PC-9 (cell line): Measurements from ENCODE around the gene ASF1A. TPM values are rescaled to one million over a fixed set of nuclear protein-coding genes. Genes with fewer than 3 reads are reported as not detected.
A peak's percentile ranks its signal among the peaks of the same experiment; 100 is the strongest.

Experiments
- BruUV-seq: library from RNA; stranded (reverse); fragments of 400-500 nt; replicated peaks from 2 replicates; lab custom pipeline; 2021; lab: Mats Ljungman, UMichigan
- CTCF ChIA-PET: fragments of 300-600 bp; sonication (Branson Sonifier 250); formaldehyde crosslinking; loops from one replicate; lab custom pipeline; 2022; ENCODE audit warnings: antibody characterized with exemption; lab: Charles Lee
- POLR2A ChIA-PET: fragments of 300-600 bp; sonication (Branson Sonifier 250); formaldehyde crosslinking; loops from one replicate; lab custom pipeline; 2022; ENCODE audit warnings: antibody characterized with exemption; ENCODE audit not compliant: unreplicated experiment; lab: Charles Lee
- DNase-seq, 2 experiments: peaks; one replicate each; pipeline versions ENCODE4 v3.0.0 to v3.0.0-alpha.2; 2015 to 2022; ENCODE audit warnings: mixed read lengths in 1 of 2
- H2AFZ ChIP-seq: fragments of 200-600 bp; sonication (generic); 2 replicates; pipeline ENCODE4 v1.8.1; 2017; ENCODE audit warnings: antibody characterized with exemption
- H3F3A ChIP-seq: fragments of 200-600 bp; sonication (generic); 2 replicates; pipeline ENCODE4 v1.8.1; 2017; ENCODE audit warnings: antibody characterized with exemption, mild to moderate bottlenecking, low read depth; ENCODE audit not compliant: insufficient read depth
- H3K27ac ChIP-seq: fragments of 200-600 bp; sonication (generic); 2 replicates; pipeline ENCODE4 v1.6.1; 2016; ENCODE audit warnings: mixed run types
- H3K27me3 ChIP-seq: fragments of 200-600 bp; sonication (generic); 2 replicates; pipeline ENCODE4 v1.6.1; 2016; ENCODE audit warnings: low read depth, mixed run types; ENCODE audit not compliant: insufficient read depth
- H3K36me3 ChIP-seq: fragments of 200-600 bp; sonication (generic); 2 replicates; pipeline ENCODE4 v1.6.1; 2016; ENCODE audit warnings: low read depth, mixed run types
- H3K4me1 ChIP-seq: fragments of 200-600 bp; sonication (generic); replicated peaks from 2 replicates; pipeline ENCODE4 v1.6.1; 2016; ENCODE audit warnings: mixed run types; ENCODE audit not compliant: insufficient read depth
- H3K4me2 ChIP-seq: fragments of 200-600 bp; sonication (generic); 2 replicates; pipeline ENCODE4 v1.6.1; 2017; ENCODE audit warnings: mixed run types
- H3K4me3 ChIP-seq: fragments of 200-600 bp; sonication (generic); 2 replicates; pipeline ENCODE4 v1.6.1; 2016; ENCODE audit warnings: mixed run types
- H3K79me2 ChIP-seq: fragments of 200-600 bp; sonication (generic); 2 replicates; pipeline ENCODE4 v1.6.1; 2017; ENCODE audit warnings: low read depth, mixed run types
- H3K9me2 ChIP-seq: fragments of 200-600 bp; sonication (generic); 2 replicates; pipeline ENCODE4 v1.8.1; 2017; ENCODE audit warnings: mild to moderate bottlenecking; ENCODE audit not compliant: insufficient read depth
- H3K9me3 ChIP-seq: fragments of 200-600 bp; sonication (generic); 2 replicates; pipeline ENCODE4 v1.8.1; 2016; ENCODE audit warnings: low read depth; ENCODE audit not compliant: insufficient read depth
- H4K20me1 ChIP-seq: fragments of 200-600 bp; sonication (generic); 2 replicates; pipeline ENCODE4 v1.8.1; 2017; ENCODE audit not compliant: insufficient read depth
- CTCF ChIP-seq: fragments of 200-600 bp; sonication (generic); conservative IDR thresholded peaks from 2 replicates; pipeline ENCODE4 v1.6.1; 2017; ENCODE audit warnings: mixed run types, antibody characterized with exemption, mild to moderate bottlenecking, moderate library complexity
- EZH2 ChIP-seq: fragments of 200-600 bp; sonication (generic); IDR thresholded peaks from 2 replicates; pipeline ENCODE4 v1.8.0; 2017; ENCODE audit warnings: antibody characterized with exemption, low read depth
- intact Hi-C: fragments of 100-400 bp; cut with micrococcal nuclease; formaldehyde crosslinking; loops from one replicate; pipeline ENCODE4 v1.10.0; 2022; ENCODE audit not compliant: unreplicated experiment
- total RNA-seq: library from RNA; stranded (reverse); gene quantifications from 2 replicates; pipeline ENCODE4 v1.2.3, GENCODE V29; 2021

ASF1A gene
- total RNA-seq, 1 experiment from 2014 or later, result 39.5 TPM

DNA sequence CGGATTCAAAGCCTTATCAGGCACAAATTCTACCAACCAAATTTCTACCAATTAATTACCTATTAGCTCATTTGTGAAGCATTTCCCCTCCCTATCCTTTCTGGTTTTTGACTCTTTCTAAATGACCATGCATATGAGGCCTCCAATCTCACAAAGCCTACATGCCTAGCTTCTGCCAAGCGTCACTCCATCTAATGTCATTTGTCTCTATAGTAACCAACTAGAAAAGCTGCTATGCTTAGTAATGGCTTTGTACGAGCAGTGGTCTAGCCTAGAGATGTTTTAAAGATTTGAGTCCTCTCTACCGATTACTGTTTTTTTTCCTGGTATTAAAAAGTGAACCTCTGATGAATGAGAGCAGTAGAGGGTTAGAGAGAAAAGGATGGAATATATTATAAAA, 4.8 kb upstream of the ASF1A start:
- no peaks in the 10 kb centered on the region for H3K9me2 ChIP-seq
- peaks cover 7% of the 10 kb centered on the region; the same call in 1 of the 2 replicates for H3F3A ChIP-seq
- TF ChIP-seq CTCF (no peak), EZH2 (no peak)
- H2AFZ ChIP-seq, result no peak overlapping the region
- H3K27me3 ChIP-seq, result no peaks in the 10 kb centered on the region
- no peak for DNase-seq
- H3K36me3 ChIP-seq, result peaks cover under 1% of the 10 kb centered on the region; the same call in 1 of the 2 replicates
- peaks cover 68% of the 10 kb centered on the region for H3K79me2 ChIP-seq
- no peaks in the 10 kb centered on the region for H3K9me3 ChIP-seq
- peaks cover 11% of the 10 kb centered on the region for H3K4me1 ChIP-seq
- no TSS peak for BruUV-seq
- intact Hi-C loops, result no loop called here
- no peak overlapping the region for H3K27ac ChIP-seq
- H3K4me3 ChIP-seq, result no peak overlapping the region
- H3K4me2 ChIP-seq, result no peak overlapping the region
- POLR2A ChIA-PET, result no interaction called here
- H4K20me1 ChIP-seq, result no peaks in the 10 kb centered on the region
- CTCF ChIA-PET, result no interaction called here

- TF ChIP-seq CTCF, result no peak
- no peak for TF ChIP-seq EZH2
- no peak overlapping the region for H2AFZ ChIP-seq
- no peak for DNase-seq
- H4K20me1 ChIP-seq, result no peaks in the 10 kb centered on the region
- H3K27ac ChIP-seq, result no peak overlapping the region
- no peak overlapping the region for H3K4me3 ChIP-seq
- peaks cover 79% of the 10 kb centered on the region for H3K79me2 ChIP-seq
- H3K36me3 ChIP-seq, result no peaks in the 10 kb centered on the region; the same call in 1 of the 2 replicates
- H3F3A ChIP-seq, result peaks cover 18% of the 10 kb centered on the region
- H3K9me3 ChIP-seq, result no peaks in the 10 kb centered on the region
- H3K9me2 ChIP-seq, result no peaks in the 10 kb centered on the region
- peaks cover 21% of the 10 kb centered on the region for H3K4me1 ChIP-seq
- no TSS peak for BruUV-seq
- H3K4me2 ChIP-seq, result no peak overlapping the region
- intact Hi-C loops, result loop anchor here (5.0 to 10.0 kb wide), 3 partner anchors 221 to 326 kb away; partner anchors contain the start of gene CEP85L
- ChIA-PET CTCF (interaction anchor here (0.6 kb wide), 1 partner anchor 326 kb away, joined by 3 read pairs; no protein-coding TSS in a partner anchor), POLR2A (no interaction called here)
- H3K27me3 ChIP-seq, result no peaks in the 10 kb centered on the region
Measured at GRCh38 chr6:118890997-118891790, 2.8 kb upstream of the ASF1A start.

- Histone ChIP-seq H3K36me3 (0 out of 2 replicates have a peak, but pooled peaks cover under 1% of the 10 kb centered on the region), H3K4me2 (peak overlapping the region; percentile 96), H3K4me1 (peaks cover 33% of the 10 kb centered on the region), H3K4me3 (peak overlapping the region; percentile 68), H4K20me1 (no peaks in the 10 kb centered on the region), H3K27me3 (no peaks in the 10 kb centered on the region), H3K9me2 (no peaks in the 10 kb centered on the region), H3K9me3 (no peaks in the 10 kb centered on the region), H3K79me2 (peaks cover 84% of the 10 kb centered on the region), H2AFZ (peak overlapping the region; percentile 87; the same call in 1 of the 2 replicates), H3F3A (peaks cover 18% of the 10 kb centered on the region), H3K27ac (0 out of 2 replicates have a peak overlapping the region, but pooled peaks have one; percentile 65)
- ChIA-PET CTCF (no interaction called here), POLR2A (no interaction called here)
- no peak for DNase-seq
- TF ChIP-seq EZH2 (no peak), CTCF (no peak)
- no TSS peak for BruUV-seq
- intact Hi-C loops, result loop anchor here (5.0 to 10.0 kb wide), 3 partner anchors 220 to 328 kb away; partner anchors contain the start of gene CEP85L
Measured at GRCh38 chr6:118892355-118892991, 1.5 kb upstream of the ASF1A start.
